ENCODE data around the gene ATXN7L1.

Gene ATXN7L1

GRCh38 chr7:105647591-105647990 is 228.8 kb downstream of the ATXN7L1 start:
- DNase-seq (ENCODE audit: low spot score) = no peak

DNA sequence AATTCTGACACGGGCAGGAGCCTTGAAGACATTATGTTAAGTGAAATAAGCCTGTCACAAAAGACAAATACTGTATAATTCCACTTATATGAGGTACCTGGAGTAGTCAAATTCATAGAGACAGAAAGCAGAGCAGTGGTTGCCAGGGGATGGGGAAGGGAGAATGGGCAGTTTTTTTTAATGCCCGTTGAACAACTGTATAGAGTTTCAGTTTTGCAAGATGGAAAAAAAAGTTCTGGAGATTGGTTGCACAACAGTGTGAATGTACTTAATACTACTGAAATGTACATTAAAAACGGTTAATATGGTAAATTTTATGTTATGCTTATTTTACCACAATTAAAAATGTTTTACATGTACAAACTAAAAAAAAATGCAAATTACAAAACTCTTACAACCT is 231.5 kb downstream of the ATXN7L1 start:
- no peak for DNase-seq (ENCODE audit: low spot score)

DNA sequence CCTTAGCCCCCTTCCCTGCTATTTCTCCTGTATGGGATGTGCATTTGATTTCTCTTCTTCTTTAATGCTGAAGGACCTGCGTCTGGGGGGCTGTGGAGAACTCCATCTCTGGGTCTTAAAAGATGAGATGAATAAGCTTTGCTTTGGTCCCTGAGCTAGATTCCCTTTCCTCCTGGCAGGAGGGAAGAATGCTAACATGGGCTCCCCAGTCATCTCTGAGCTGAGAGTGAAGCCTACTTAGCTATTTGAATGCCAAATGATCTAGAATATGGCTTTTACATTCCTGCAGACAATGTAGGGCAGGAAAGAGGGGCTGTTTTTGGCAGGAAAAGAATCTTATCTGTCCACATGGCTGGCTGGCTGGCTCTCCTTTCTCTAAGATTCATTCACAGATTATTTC is 232.5 kb downstream of the ATXN7L1 start:
- no peak for DNase-seq (ENCODE audit: low spot score)

- DNase-seq (ENCODE audit: low spot score) = no peak
Measured at GRCh38 chr7:105643384-105643783, 233.0 kb downstream of the ATXN7L1 start.

DNA sequence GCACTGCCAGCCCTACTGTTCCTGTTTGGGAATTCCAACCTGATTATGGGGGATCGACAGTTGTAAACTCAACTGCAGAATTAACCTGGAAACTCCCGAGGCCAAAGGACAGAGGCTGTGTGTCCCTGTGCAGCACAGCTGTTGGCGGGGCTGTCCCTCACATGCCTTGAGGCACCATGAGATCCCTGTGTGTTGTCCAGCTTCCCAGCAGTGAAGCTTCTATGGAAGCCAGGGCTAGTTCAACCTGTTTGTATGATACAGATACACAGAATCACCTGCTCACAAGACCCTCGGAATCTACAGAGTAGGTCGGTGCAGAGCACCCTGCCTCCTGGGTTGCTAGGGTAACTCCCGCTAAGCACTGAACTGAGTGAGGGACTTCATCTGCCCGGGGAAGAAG is 234.1 kb downstream of the ATXN7L1 start:
- no peak for DNase-seq (ENCODE audit: low spot score)

- no peak for DNase-seq (ENCODE audit: low spot score)
Measured at GRCh38 chr7:105640956-105641810, 235.2 kb downstream of the ATXN7L1 start.

- DNase-seq (ENCODE audit: low spot score) = no peak
Measured at GRCh38 chr7:105639667-105640493, 236.5 kb downstream of the ATXN7L1 start.

GRCh38 chr7:105638902-105639495 is 237.4 kb downstream of the ATXN7L1 start:
- no peak for DNase-seq (ENCODE audit: low spot score)

DNA sequence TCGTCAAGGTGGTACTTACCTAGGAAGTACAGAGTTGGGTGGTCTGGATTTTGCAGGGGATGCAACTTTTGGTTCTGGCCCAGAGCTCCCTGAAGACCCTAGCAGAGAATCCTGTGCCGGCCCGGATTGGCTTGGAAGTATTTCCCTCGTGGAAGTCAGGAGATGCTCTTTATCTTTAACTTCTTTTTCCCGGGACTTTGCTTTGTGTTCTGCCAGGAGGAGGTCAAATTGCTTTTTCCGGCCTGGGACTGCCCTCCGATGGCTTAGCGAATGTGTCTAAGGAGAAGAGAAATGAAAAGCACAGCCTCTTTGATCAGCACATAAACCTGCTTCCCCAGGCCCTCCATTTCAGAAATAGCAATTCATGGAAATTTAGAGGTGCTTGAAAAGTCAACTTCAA is 238.1 kb downstream of the ATXN7L1 start:
- no peak for DNase-seq (ENCODE audit: low spot score)

GRCh38 chr7:105637755-105638154 is 238.6 kb downstream of the ATXN7L1 start:
- DNase-seq (ENCODE audit: low spot score) = no peak

DNA sequence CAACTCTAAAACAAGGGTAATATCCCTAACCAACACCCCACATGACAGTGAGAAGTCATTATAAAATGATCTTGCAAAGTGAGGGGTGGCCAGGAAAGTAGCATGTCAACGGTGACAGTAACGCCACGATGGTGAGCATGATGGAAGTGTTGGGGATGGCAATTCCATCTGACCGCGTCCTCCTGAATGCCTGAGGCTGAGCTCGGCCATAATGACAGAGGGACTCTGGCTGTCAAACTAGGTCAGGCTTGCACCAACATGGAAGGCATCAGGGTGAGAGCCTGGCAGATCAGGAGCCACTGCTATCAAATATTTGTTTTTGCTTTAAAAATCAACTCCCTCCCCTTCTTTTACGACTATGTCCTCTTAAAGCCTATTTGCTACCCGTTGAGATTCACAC is 239.4 kb downstream of the ATXN7L1 start:
- DNase-seq (ENCODE audit: low spot score) = no peak

DNA sequence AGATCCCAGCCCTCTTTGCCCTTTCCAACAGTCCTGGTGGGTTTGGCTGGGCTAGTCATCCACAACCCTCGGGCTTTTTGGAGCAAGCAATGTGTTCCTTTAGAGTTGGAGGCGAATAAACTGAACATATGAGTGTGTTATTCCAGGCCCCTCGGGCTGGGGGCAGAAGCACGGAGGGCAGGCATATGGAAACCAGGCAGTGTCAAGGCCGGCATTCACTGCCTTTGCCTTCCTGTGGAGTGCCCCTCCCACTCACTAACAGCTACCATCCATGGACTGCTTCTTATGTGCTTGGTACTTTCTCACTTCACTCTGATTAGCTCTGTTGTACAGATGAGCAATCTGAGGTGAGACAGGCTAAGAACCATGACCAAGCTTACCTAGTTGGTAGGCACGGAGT is 241.2 kb downstream of the ATXN7L1 start:
- DNase-seq (ENCODE audit: low spot score) = no peak

DNA sequence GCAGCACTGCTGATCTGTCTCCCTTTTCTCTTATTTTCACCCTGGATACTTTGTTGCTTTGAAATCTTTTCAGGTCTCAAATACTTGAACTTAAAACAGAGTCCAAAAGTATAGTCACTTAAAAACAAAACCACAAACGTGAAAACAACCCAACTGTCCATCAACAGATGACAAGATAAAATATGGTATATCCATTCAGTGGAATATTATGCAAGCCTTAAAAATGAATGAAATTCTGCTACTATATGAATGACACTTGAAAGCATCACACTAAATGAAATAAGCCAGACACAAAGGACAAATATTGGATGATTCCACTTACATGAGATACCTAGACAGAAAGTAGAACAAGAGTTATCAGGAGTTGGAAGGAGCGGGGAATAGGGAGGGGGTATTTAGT is 250.4 kb downstream of the ATXN7L1 start:
- no peak for DNase-seq (ENCODE audit: low spot score)

- no peak for DNase-seq (ENCODE audit: low spot score)
Measured at GRCh38 chr7:105623906-105624305, 252.5 kb downstream of the ATXN7L1 start.

- DNase-seq (ENCODE audit: low spot score) = no peak
Measured at GRCh38 chr7:105623378-105623777, 253.0 kb downstream of the ATXN7L1 start.

DNA sequence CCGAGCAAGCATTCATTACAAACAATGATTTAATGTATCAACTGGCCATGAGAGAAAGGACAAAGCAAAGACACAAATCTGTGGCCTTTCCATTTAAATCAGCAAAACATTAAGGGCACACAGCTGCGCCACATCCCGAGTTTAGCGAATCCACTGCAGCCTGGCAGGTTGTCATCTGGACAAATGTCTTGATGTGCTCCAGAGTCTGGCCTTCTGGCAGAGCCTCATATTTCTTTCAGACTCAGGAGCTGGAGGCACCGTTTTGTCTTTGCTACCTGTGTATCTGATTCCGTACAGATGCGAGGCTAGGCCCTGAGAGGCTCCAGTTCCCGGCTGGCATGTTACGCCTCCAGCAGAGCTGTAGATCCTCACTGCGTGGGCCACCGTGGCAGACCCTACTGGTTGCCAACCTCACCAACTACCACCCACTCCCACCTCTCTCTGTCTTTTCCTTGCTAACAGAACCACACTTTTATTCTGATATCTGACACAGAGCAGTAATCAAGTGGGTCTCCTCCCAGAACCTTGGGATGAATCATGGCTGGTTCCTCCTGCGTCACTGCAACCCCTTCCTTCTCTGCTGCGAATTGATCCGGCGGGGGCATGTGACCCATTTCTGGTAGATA is 254.2 kb downstream of the ATXN7L1 start:
- no peak for DNase-seq (ENCODE audit: low spot score)

DNA sequence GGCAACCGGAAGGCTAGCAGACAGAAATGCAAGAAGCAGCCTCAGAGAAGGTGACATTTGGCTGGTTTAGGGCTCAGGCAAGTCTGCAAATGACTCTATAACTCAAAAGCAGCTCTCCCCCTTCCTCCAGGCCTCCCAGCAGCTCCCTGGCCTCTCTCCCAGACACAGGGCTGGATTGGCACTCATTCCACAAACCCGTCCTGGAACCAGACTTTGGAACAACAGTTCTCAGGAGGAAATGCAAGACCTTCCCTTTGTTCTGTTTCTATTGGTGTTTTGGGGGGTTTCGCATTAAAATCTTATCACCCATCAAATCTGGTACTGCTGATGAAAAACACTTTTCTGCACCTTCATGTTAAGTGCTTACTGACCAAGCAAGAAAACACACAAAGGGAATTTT is 254.8 kb downstream of the ATXN7L1 start:
- no peak for DNase-seq (ENCODE audit: low spot score)

GRCh38 chr7:105621176-105621575 is 255.2 kb downstream of the ATXN7L1 start:
- no peak for DNase-seq (ENCODE audit: low spot score)

DNA sequence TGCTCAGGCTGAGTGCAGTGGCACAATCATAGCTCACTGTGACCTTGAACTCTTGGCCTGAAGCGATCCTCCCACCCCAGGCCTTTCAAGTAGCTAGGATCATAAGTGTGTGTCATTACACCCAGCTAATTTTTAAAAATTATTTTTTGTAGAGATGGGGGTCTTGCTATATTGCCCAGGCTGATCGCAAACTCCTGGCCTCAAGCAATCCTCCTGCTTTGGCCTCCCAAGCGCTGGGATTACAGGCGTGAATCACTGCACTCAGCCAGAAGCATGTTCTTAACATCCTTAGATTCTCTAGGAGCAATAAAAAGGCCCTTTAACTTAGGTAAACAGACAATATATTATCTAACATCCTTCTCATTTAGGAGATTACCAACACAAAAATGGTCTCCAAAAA is 256.8 kb downstream of the ATXN7L1 start:
- DNase-seq (ENCODE audit: low spot score) = peak; percentile 8

- DNase-seq (ENCODE audit: low spot score) = no peak
Measured at GRCh38 chr7:105618016-105618296, 258.4 kb downstream of the ATXN7L1 start.

DNA sequence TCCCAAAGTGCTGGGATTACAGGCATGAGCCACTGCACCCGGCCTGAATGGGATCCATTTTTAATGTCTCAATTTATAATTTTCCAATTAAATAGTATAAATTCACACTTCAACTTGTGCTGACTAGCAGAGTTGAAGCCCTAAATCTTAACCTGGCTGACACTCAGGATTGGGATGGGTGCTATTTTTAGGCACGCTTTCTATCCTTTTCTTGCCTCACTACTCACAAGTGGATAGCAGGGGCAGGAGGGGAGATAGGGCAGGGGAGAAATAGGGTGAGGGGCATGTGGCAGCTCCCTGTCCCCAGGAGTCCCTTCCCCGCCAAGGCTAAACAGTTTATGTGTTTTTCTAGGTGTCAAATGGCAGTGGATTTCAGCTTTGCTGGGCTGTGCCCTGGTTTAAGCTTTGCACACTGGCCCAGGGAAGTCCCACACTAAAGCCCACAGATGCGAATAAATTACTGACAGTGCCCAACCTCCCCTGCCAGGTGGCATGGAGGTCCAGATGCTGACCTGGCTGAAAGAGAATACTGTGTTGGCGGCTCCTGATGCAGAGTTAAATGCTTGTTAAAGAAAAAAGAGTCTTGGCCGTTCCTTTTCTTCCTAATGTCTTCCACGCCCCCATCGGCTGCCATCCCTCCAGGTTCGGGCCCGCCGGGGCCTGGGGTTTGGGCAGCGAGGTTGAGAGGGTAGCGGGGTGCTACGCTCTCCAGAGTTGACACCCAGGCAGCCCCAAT is 259.0 kb downstream of the ATXN7L1 start:
- DNase-seq (ENCODE audit: low spot score) = no peak

DNA sequence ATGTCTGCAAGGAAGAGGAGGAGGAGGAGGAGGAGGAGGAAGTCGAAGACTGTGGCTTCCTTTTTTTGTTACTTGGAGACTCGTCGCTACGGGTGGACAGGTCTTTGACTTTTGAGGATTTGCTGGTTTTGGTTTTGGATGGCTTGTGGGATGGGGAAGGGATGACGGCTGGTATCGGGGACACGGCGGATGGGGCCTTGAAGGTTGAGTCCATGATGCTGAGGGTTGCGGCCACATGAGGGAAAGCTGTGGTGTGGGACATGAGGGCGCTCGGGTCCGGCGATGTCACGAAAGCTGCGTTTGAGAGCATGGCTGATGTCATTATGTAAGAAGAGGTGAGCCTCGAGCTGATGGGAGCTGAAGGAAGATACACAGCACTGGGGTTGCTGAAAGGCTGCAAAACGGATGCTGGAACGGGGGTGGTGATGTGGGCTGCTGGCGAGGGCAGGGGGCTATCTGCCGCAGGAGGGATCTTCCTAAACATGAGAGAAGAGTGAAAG is 262.0 kb downstream of the ATXN7L1 start:
- DNase-seq (ENCODE audit: low spot score) = no peak

Data from left forelimb (tissue), 1 donor.